ENCODE results near the gene TMEM163. TPM values are rescaled to one million over a fixed set of nuclear protein-coding genes. Genes with fewer than 3 reads are reported as not detected.

The TMEM163 gene
- total RNA-seq, 1 experiment from 2014 or later = 0.12 TPM

GRCh38 chr2:134438371-134438770, 280.4 kb downstream of the TMEM163 start:
- Histone ChIP-seq H3K27ac (ENCODE audit: low read depth, low read length) (no peak overlapping the region), H4K20me1 (ENCODE audit: insufficient read depth) (no peaks in the 10 kb centered on the region), H3K27me3 (ENCODE audit: insufficient read depth, low read length) (no peaks in the 10 kb centered on the region), H3K9ac (ENCODE audit: low read length) (no peak overlapping the region), H3K4me1 (ENCODE audit: control insufficient read depth in 1 of 2, insufficient read depth in 2 of 2, low read length in 2 of 2) (no peaks in the 10 kb centered on the region), H3K4me2 (ENCODE audit: low read length) (no peak overlapping the region), H3K4me3 (replicated peaks in 1 of 2; ENCODE audit: low read depth in 1 of 2, low read length in 2 of 2) (no peak overlapping the region), H3K9me2 (ENCODE audit: insufficient read depth) (no peaks in the 10 kb centered on the region), H3K9me3 (ENCODE audit: control insufficient read depth in 1 of 2, insufficient read depth in 1 of 2, low read depth in 1 of 2, low read length in 2 of 2) (no peaks in the 10 kb centered on the region), H2AFZ (ENCODE audit: low read depth, low read length, poor library complexity, severe bottlenecking) (no peak overlapping the region), H3K36me3 (ENCODE audit: control insufficient read depth in 1 of 2, insufficient read depth in 2 of 2, low read length in 2 of 2) (no peaks in the 10 kb centered on the region), H3K79me2 (ENCODE audit: insufficient read depth, low read length) (no peaks in the 10 kb centered on the region)
- intact Hi-C loops (cut with micrococcal nuclease) = no loop called here
- no TSS peak for BruUV-seq (replicated peaks)
- ATAC-seq (no peak), DNase-seq (ENCODE audit: low read depth, low spot score) (no peak)
- ChIA-PET RAD21 (ENCODE audit: low non-redundant PET in 1 of 2, low total read pairs in 2 of 2, uncharacterized antibody in 2 of 2, unreplicated experiment in 2 of 2) (no interaction called here), CTCF (no interaction called here), POLR2A (no interaction called here)
- TF ChIP-seq SP1 (IDR thresholded peaks at IDR 0.05; ENCODE audit: low read depth) = no peak

- Histone ChIP-seq H3K4me3 (replicated peaks in 1 of 2; ENCODE audit: low read depth in 1 of 2, low read length in 2 of 2) (no peak overlapping the region), H3K9me2 (ENCODE audit: insufficient read depth) (no peaks in the 10 kb centered on the region), H3K27ac (ENCODE audit: low read depth, low read length) (no peak overlapping the region), H3K9me3 (ENCODE audit: control insufficient read depth in 1 of 2, insufficient read depth in 1 of 2, low read depth in 1 of 2, low read length in 2 of 2) (no peaks in the 10 kb centered on the region), H3K27me3 (ENCODE audit: insufficient read depth, low read length) (no peaks in the 10 kb centered on the region), H3K36me3 (ENCODE audit: control insufficient read depth in 1 of 2, insufficient read depth in 2 of 2, low read length in 2 of 2) (no peaks in the 10 kb centered on the region), H2AFZ (ENCODE audit: low read depth, low read length, poor library complexity, severe bottlenecking) (no peak overlapping the region), H3K79me2 (ENCODE audit: insufficient read depth, low read length) (no peaks in the 10 kb centered on the region), H3K4me1 (ENCODE audit: control insufficient read depth in 1 of 2, insufficient read depth in 2 of 2, low read length in 2 of 2) (peaks cover 4 to 11% of the 10 kb centered on the region in 2 experiments; a peak in 3 of 4 replicates), H3K9ac (ENCODE audit: low read length) (no peak overlapping the region), H4K20me1 (ENCODE audit: insufficient read depth) (no peaks in the 10 kb centered on the region), H3K4me2 (ENCODE audit: low read length) (no peak overlapping the region)
- no TSS peak for BruUV-seq (replicated peaks)
- intact Hi-C loops (cut with micrococcal nuclease) = no loop called here
- ATAC-seq = no peak
- POLR2A ChIA-PET = no interaction called here
- CTCF ChIA-PET = no interaction called here
- no peak for DNase-seq (ENCODE audit: low read depth, low spot score)
- RAD21 ChIA-PET (ENCODE audit: low non-redundant PET in 1 of 2, low total read pairs in 2 of 2, uncharacterized antibody in 2 of 2, unreplicated experiment in 2 of 2) = no interaction called here
- TF ChIP-seq, protein P1, sequence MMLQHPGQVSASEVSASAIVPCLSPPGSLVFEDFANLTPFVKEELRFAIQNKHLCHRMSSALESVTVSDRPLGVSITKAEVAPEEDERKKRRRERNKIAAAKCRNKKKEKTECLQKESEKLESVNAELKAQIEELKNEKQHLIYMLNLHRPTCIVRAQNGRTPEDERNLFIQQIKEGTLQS (IDR thresholded peaks at IDR 0.05) = no peak
- TF ChIP-seq FOSL1 (IDR thresholded peaks at IDR 0.05; ENCODE audit: low read depth) = no peak
- no peak for TF ChIP-seq CEBPB (IDR thresholded peaks at IDR 0.05; ENCODE audit: low read depth)
- no peak for TF ChIP-seq POLR2A (IDR thresholded peaks at IDR 0.05; ENCODE audit: borderline replicate concordance, extremely low read depth, insufficient read depth, insufficient read length)
- no peak for TF ChIP-seq SP1 (IDR thresholded peaks at IDR 0.05; ENCODE audit: low read depth)
- no peak for TF ChIP-seq POLR2AphosphoS5 (IDR thresholded peaks at IDR 0.05; ENCODE audit: low read depth, low read length)
- no peak for TF ChIP-seq EZH2 (IDR thresholded peaks at IDR 0.05)
- TF ChIP-seq RAD21 (IDR thresholded peaks at IDR 0.05; ENCODE audit: low read depth) = no peak
- no peak for TF ChIP-seq EZH2phosphoT487 (IDR thresholded peaks at IDR 0.05; ENCODE audit: borderline replicate concordance)
- no peak for TF ChIP-seq REST (IDR thresholded peaks at IDR 0.05; ENCODE audit: low read depth)
- TF ChIP-seq, protein P2, sequence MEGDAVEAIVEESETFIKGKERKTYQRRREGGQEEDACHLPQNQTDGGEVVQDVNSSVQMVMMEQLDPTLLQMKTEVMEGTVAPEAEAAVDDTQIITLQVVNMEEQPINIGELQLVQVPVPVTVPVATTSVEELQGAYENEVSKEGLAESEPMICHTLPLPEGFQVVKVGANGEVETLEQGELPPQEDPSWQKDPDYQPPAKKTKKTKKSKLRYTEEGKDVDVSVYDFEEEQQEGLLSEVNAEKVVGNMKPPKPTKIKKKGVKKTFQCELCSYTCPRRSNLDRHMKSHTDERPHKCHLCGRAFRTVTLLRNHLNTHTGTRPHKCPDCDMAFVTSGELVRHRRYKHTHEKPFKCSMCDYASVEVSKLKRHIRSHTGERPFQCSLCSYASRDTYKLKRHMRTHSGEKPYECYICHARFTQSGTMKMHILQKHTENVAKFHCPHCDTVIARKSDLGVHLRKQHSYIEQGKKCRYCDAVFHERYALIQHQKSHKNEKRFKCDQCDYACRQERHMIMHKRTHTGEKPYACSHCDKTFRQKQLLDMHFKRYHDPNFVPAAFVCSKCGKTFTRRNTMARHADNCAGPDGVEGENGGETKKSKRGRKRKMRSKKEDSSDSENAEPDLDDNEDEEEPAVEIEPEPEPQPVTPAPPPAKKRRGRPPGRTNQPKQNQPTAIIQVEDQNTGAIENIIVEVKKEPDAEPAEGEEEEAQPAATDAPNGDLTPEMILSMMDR (IDR thresholded peaks at IDR 0.05 in 2 of 3, conservative IDR thresholded peaks at IDR 0.05 in 1 of 3; ENCODE audit: borderline replicate concordance in 1 of 3, insufficient read depth in 1 of 3, low read depth in 2 of 3, low read length in 2 of 3) = no peak
- no peak for TF ChIP-seq SIN3A (IDR thresholded peaks at IDR 0.05; ENCODE audit: low read depth)
- TF ChIP-seq EGR1 (IDR thresholded peaks at IDR 0.05; ENCODE audit: low read depth) = no peak
- TF ChIP-seq, protein P3, sequence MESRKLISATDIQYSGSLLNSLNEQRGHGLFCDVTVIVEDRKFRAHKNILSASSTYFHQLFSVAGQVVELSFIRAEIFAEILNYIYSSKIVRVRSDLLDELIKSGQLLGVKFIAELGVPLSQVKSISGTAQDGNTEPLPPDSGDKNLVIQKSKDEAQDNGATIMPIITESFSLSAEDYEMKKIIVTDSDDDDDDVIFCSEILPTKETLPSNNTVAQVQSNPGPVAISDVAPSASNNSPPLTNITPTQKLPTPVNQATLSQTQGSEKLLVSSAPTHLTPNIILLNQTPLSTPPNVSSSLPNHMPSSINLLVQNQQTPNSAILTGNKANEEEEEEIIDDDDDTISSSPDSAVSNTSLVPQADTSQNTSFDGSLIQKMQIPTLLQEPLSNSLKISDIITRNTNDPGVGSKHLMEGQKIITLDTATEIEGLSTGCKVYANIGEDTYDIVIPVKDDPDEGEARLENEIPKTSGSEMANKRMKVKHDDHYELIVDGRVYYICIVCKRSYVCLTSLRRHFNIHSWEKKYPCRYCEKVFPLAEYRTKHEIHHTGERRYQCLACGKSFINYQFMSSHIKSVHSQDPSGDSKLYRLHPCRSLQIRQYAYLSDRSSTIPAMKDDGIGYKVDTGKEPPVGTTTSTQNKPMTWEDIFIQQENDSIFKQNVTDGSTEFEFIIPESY (IDR thresholded peaks at IDR 0.05; ENCODE audit: extremely low read depth, insufficient replicate concordance, low read length) = no peak
These were observed 282.1 kb downstream of the TMEM163 start for GRCh38 chr2:134436706-134437105.

All from HCT116 (cell line).